ENCODE measurements around the gene PHYKPL.

Gene PHYKPL

GRCh38 chr5:178212241-178213002, 20.2 kb downstream of the PHYKPL start:
- no peaks in the 10 kb centered on the region for H3K9me3 Mint-ChIP-seq
- H3K36me3 Mint-ChIP-seq, result peaks cover 16% of the 10 kb centered on the region
- peaks cover 44% of the 10 kb centered on the region for H3K4me1 Mint-ChIP-seq
- H3K27me3 Mint-ChIP-seq, result no peaks in the 10 kb centered on the region
- no peak overlapping the region for H3K4me3 Mint-ChIP-seq
- peak overlapping the region; percentile 62 for H3K27ac Mint-ChIP-seq

- no peak overlapping the region for H3K4me3 Mint-ChIP-seq
- H3K27ac Mint-ChIP-seq, result peak overlapping the region; percentile 62
- no peaks in the 10 kb centered on the region for H3K9me3 Mint-ChIP-seq
- H3K4me1 Mint-ChIP-seq, result peaks cover 53% of the 10 kb centered on the region
- H3K36me3 Mint-ChIP-seq, result peaks cover 20% of the 10 kb centered on the region
- H3K27me3 Mint-ChIP-seq, result no peaks in the 10 kb centered on the region
Observed at GRCh38 chr5:178211095-178212048, 21.2 kb downstream of the PHYKPL start.

- peaks cover 24% of the 10 kb centered on the region for H3K36me3 Mint-ChIP-seq
Observed at GRCh38 chr5:178210686-178211085, 21.9 kb downstream of the PHYKPL start.

GRCh38 chr5:178210073-178210535, 22.5 kb downstream of the PHYKPL start:
- Mint-ChIP-seq H3K4me3 (no peak overlapping the region), H3K4me1 (peaks cover 52% of the 10 kb centered on the region), H3K27ac (peak overlapping the region; percentile 72), H3K9me3 (no peaks in the 10 kb centered on the region), H3K27me3 (no peaks in the 10 kb centered on the region), H3K36me3 (peaks cover 25% of the 10 kb centered on the region)

More at GRCh38 chr5:178210686-178211085, 21.9 kb downstream of the PHYKPL start:
- Mint-ChIP-seq H3K27me3 (no peaks in the 10 kb centered on the region), H3K27ac (peak overlapping the region; percentile 72), H3K9me3 (no peaks in the 10 kb centered on the region), H3K4me1 (peaks cover 53% of the 10 kb centered on the region), H3K4me3 (no peak overlapping the region)

GRCh38 chr5:178209334-178210072, 23.1 kb downstream of the PHYKPL start:
- peaks cover 25% of the 10 kb centered on the region for H3K36me3 Mint-ChIP-seq
- H3K27me3 Mint-ChIP-seq, result no peaks in the 10 kb centered on the region

GRCh38 chr5:178208540-178209227, 23.9 kb downstream of the PHYKPL start:
- Mint-ChIP-seq H3K4me1 (peaks cover 48% of the 10 kb centered on the region), H3K9me3 (no peaks in the 10 kb centered on the region), H3K36me3 (peaks cover 27% of the 10 kb centered on the region), H3K4me3 (no peak overlapping the region), H3K27me3 (no peaks in the 10 kb centered on the region), H3K27ac (peak overlapping the region; percentile 72)

More at GRCh38 chr5:178209334-178210072, 23.1 kb downstream of the PHYKPL start:
- H3K4me1 Mint-ChIP-seq, result peaks cover 52% of the 10 kb centered on the region
- no peak overlapping the region for H3K4me3 Mint-ChIP-seq
- no peaks in the 10 kb centered on the region for H3K9me3 Mint-ChIP-seq
- H3K27ac Mint-ChIP-seq, result peak overlapping the region; percentile 72

- Mint-ChIP-seq H3K27ac (peak overlapping the region; percentile 89), H3K36me3 (peaks cover 26% of the 10 kb centered on the region), H3K4me1 (peaks cover 44% of the 10 kb centered on the region), H3K4me3 (peak overlapping the region; percentile 99), H3K9me3 (no peaks in the 10 kb centered on the region), H3K27me3 (no peaks in the 10 kb centered on the region)
Observed at GRCh38 chr5:178207917-178208280, 24.7 kb downstream of the PHYKPL start.

- H3K27me3 Mint-ChIP-seq, result no peaks in the 10 kb centered on the region
- peaks cover 26% of the 10 kb centered on the region for H3K36me3 Mint-ChIP-seq
- peaks cover 44% of the 10 kb centered on the region for H3K4me1 Mint-ChIP-seq
- no peaks in the 10 kb centered on the region for H3K9me3 Mint-ChIP-seq
- peak overlapping the region; percentile 89 for H3K27ac Mint-ChIP-seq
- peak overlapping the region; percentile 99 for H3K4me3 Mint-ChIP-seq
Observed at GRCh38 chr5:178207183-178207916, 25.3 kb downstream of the PHYKPL start.

GRCh38 chr5:178206166-178207101, 26.2 kb downstream of the PHYKPL start:
- peak overlapping the region; percentile 99 for H3K4me3 Mint-ChIP-seq
- H3K36me3 Mint-ChIP-seq, result peaks cover 26% of the 10 kb centered on the region
- H3K27ac Mint-ChIP-seq, result peak overlapping the region; percentile 93
- H3K9me3 Mint-ChIP-seq, result no peaks in the 10 kb centered on the region
- peaks cover 44% of the 10 kb centered on the region for H3K4me1 Mint-ChIP-seq
- no peaks in the 10 kb centered on the region for H3K27me3 Mint-ChIP-seq

- Mint-ChIP-seq H3K9me3 (no peaks in the 10 kb centered on the region), H3K27ac (peak overlapping the region; percentile 93), H3K4me1 (peaks cover 44% of the 10 kb centered on the region), H3K4me3 (peak overlapping the region; percentile 99), H3K36me3 (peaks cover 26% of the 10 kb centered on the region), H3K27me3 (no peaks in the 10 kb centered on the region)
Observed at GRCh38 chr5:178205749-178206047, 26.9 kb downstream of the PHYKPL start.

GRCh38 chr5:178204935-178205748, 27.5 kb downstream of the PHYKPL start:
- H3K27me3 Mint-ChIP-seq, result no peaks in the 10 kb centered on the region
- H3K36me3 Mint-ChIP-seq, result peaks cover 26% of the 10 kb centered on the region
- H3K4me3 Mint-ChIP-seq, result peak overlapping the region; percentile 99
- no peaks in the 10 kb centered on the region for H3K9me3 Mint-ChIP-seq
- peak overlapping the region; percentile 93 for H3K27ac Mint-ChIP-seq
- peaks cover 42% of the 10 kb centered on the region for H3K4me1 Mint-ChIP-seq

GRCh38 chr5:178204182-178204934, 28.2 kb downstream of the PHYKPL start, which contains the start of gene HNRNPAB:
HNRNPAB (plus strand) TSS chr5:178204533; CDS start chr5:178204838, 305 bp downstream.
- peak within 1 kb of the TSS; percentile 99 for H3K4me3 Mint-ChIP-seq
- peaks cover 24% of the 10 kb centered on the region for H3K36me3 Mint-ChIP-seq
- no peaks in the 10 kb centered on the region for H3K27me3 Mint-ChIP-seq
- H3K4me1 Mint-ChIP-seq, result peaks cover 34% of the 10 kb centered on the region
- no peaks in the 10 kb centered on the region for H3K9me3 Mint-ChIP-seq
- H3K27ac Mint-ChIP-seq, result peak within 1 kb of the TSS; percentile 100

All from activated naive CD4-positive, alpha-beta T cell treated with anti-CD3 and anti-CD28 coated beads, Interleukin-2, amount 50 U/mL, for 24 hours (primary cell).